Skin of body (tissue), 2 donors: Measurements from ENCODE around the gene RILPL1. TPM values are rescaled to one million over a fixed set of nuclear protein-coding genes. Genes with fewer than 3 reads are reported as not detected.
"Not testable (repeated sequence)": the region's sequence is repeated elsewhere in the genome, so short reads cannot be mapped to it uniquely, and the experiment has no call there.

Experiments used
- DNase-seq: peaks from one replicate; lab custom pipeline; 2025; lab: John Stamatoyannopoulos, UW
- total RNA-seq: library from RNA; depleted of rRNA; stranded (reverse); fragments of >200 nt; gene quantifications from one replicate; pipeline ENCODE4 v1.2.3, GENCODE V29; 2014

RILPL1 gene
- total RNA-seq, 1 donor from 2014 or later = 7.9 TPM

- DNase-seq = no peak
Measured at GRCh38 chr12:123497065-123497464, 36.5 kb downstream of the RILPL1 start.

- DNase-seq = no peak
Measured at GRCh38 chr12:123494124-123494851, 39.2 kb downstream of the RILPL1 start.

DNA sequence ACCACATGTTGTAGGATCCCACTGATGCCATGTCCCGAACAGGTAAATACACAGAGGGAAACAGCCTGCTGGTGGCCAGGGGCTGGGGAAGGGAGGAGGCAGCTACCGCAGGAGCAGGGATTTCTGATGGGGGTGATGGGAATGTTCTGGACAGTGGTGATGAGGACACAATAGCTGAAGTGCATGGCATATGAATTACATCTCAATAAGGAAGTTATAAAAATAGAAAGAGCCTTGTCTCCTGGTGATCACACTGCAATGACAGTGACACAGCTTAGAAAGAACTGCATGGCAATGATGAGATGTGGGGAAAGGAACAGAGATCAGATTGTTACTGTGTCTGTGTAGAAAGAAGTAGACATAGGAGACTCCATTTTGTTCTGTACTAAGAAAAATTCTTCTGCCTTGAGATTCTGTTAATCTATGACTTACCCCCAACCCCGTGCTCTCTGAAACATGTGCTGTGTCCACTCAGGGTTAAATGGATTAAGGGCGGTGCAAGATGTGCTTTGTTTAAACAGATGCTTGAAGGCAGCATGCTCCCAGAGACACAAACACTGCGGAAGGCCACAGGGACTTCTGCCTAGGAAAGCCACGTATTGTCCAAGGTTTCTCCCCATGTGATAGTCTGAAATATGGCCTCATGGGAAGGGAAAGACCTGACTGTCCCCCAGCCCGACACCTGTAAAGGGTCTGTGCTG lies 41.0 kb downstream of the RILPL1 start:
- DNase-seq = not testable (repeated sequence)

DNA sequence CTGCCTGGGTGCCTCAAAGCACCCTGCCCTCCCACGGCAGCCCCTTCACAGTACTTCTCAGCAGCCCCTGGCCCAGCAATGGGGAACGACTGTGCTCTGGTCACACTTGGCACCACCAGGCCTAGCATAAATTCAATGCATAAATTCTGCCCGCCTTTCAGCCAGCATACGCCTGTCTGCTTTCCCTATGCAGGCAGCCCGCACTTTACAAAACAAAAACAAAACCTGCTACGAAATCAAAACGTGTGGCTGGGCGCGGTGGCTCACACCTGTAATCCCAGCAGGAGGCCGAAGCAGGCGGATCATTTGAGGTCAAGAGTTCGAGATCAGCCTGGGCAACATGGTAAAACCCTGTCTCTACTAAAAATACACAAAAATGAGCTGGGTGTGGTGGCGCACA lies 42.0 kb downstream of the RILPL1 start:
- no peak for DNase-seq

GRCh38 chr12:123491056-123491455 lies 42.5 kb downstream of the RILPL1 start:
- no peak for DNase-seq

DNA sequence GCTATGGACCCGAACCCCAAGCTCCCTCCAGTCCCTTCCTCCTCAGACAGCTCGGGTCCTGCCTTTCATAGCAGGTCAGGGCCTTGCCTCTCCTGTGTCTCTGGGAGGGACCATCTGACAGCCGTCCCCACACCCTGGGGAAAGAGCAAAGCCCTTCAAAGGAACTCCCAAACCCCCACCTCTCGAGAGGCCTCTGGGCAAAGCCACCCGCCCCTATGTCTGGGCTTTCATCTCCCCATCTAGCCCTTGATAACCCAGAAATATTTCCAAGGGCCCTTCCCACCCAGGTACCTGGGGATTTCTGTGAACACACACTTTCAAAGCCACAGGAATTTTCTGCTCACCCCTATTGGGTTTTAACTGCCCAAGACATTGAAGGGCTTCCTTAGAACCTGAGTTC lies 43.4 kb downstream of the RILPL1 start:
- DNase-seq = no peak

DNA sequence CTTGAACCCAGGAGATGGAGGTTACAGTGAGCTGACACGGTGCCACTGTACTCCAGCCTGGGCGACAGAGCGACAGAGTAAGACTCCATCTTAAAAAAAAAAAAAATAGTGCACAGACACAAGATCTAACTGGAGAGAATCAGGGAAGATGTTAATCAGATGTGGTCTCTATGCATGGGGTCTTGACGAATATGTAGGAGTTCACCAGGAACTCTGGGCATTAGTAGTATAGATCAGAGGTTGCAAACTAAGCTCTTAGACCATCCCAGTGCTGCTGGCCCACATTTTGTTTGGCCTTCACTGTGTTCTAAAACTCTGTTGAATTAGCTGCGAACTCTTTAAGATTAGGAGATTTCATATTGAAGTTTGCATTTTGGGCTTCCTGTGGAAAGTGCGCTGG lies 43.9 kb downstream of the RILPL1 start:
- DNase-seq = no peak

- no peak for DNase-seq
Measured at GRCh38 chr12:123488539-123489230, 44.8 kb downstream of the RILPL1 start.

DNA sequence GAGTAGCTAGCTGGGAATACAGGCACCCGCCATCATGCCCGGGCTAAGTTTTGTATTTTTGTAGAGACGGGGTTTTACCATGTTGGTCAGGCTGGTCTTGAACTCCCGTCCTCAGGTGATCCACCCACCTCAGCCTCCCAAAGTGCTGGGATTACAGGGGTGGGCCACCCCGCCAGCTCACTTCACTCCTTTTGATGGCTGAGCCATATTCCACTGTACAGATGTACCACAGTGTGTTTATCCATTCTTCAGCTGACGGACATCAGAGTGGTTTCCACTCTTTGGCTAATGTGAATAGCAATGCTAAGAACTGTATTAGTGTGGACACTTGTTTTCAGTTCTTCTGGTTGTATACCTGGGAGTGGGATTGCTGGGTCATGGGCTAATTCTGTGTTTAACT lies 46.1 kb downstream of the RILPL1 start:
- DNase-seq = no peak

GRCh38 chr12:123485756-123486155 lies 47.8 kb downstream of the RILPL1 start:
- DNase-seq = no peak

DNA sequence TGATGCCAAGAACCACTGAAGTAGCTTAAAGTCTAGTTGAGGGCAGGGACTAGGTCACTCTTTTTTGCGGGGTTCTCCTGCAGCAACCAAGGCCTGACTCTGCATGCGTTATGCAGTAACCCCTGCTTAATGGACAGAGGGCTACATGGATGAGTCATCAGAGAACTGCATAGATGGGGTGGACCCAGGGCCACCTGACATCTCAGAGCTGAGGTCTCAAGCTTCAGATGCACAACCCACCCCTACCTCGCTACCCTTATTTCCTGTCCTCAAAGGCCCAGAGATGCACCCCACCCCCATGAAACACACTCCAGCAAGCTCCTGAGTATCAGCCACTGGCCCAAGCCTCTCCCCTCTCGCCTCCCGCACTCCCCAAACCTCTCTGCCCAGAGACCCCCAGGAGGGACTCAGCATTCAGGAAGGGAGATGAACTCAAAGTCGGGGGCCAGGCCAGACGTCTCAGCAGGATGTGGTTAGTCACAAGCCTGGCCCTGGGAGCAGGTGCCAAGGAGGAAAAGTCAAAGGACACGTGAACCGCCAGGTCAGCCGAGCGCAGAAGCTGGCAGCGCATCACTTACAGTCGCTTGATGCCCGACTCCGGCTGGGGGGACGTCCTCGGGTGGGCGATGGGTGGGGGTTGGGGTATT lies 49.8 kb downstream of the RILPL1 start:
- no peak for DNase-seq

- no peak for DNase-seq
Measured at GRCh38 chr12:123482876-123483275, 50.6 kb downstream of the RILPL1 start.

DNA sequence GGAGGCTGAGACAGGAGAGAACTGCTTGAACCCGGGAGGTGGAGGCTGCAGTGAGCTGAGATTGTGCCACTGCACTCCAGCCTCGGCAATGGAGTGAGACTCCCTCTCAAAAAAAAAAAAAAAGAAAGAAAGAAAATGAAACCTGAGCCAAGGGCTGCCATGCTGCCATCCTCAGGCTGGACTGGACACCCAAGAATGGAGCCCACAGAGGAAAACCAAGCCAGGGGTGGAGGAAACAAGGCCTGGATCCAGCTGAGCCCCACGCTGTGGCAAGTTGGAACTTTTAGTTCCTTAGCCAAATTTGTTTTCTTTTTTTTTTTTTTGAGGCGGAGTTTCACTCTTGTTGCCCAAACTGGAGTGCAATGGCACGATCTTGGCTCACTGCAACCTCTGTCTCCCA lies 52.3 kb downstream of the RILPL1 start:
- DNase-seq = not testable (repeated sequence)

GRCh38 chr12:123479442-123480180 lies 53.9 kb downstream of the RILPL1 start:
- no peak for DNase-seq

DNA sequence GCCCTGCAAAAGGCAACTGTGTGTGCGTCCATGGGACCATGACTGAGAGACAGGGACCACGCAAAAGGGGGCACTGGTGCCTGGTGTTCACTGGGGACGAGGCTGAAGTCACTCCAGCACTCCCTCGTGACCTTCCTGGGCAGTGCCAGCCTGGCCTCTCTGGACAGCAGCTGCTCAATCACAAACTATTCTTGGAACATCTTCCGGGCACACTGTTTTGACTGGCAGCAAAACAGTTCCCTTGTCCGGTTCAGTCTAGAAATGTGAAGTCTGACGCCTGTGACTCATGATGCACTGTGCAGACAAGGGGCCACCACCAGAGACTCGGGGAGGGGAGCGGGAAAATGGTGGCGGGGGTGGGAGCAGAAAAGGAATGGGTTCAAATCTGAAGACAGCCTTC lies 54.8 kb downstream of the RILPL1 start:
- no peak for DNase-seq

- DNase-seq = no peak
Measured at GRCh38 chr12:123478069-123478468, 55.5 kb downstream of the RILPL1 start.

GRCh38 chr12:123475246-123475703 lies 58.2 kb downstream of the RILPL1 start:
- no peak for DNase-seq

DNA sequence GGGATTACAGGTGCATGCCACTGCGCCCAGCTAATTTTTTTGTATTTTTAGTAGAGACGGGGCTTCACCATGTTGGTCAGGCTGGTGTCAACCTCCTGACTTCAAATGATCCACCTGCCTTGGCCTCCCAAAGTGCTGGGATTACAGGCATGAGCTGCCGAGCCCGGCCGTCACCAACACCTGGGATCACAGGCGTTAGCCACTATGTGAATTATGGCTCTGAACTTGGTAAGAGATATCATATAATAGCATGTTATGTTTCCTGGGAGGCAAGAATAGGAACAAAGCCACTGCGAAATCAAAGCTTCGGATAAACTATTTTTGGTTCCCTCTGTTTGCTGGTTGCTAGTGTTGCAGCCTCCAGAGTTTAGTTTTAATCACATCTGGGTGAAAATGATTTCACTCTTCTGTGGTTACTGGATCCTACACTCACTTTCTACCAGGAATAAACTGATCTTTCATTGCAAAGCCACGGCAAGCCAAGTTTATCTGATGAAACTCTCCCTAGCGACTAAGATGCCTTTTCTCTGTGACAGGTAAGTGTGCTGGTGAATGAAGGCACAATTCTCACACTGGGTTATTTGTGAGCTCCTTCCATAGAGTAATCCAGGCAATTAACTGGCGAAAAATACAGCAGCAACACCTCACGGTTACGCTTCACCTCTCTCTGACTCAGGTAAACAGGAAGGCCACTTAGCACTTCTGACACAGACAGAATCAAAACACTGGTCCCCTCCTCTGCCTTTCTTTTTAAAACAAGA lies 58.9 kb downstream of the RILPL1 start:
- DNase-seq = no peak

GRCh38 chr12:123472438-123472849 lies 61.1 kb downstream of the RILPL1 start:
- no peak for DNase-seq

GRCh38 chr12:123471374-123472068 lies 62.0 kb downstream of the RILPL1 start:
- no peak for DNase-seq
